Measurements from ENCODE around the gene SMIM9. TPM values are rescaled to one million over a fixed set of nuclear protein-coding genes. Genes with fewer than 3 reads are reported as not detected.
A peak's percentile ranks its signal among the peaks of the same experiment; 100 is the strongest.

SMIM9 gene
- total RNA-seq, 1 donor from 2014 or later: not detected

DNA sequence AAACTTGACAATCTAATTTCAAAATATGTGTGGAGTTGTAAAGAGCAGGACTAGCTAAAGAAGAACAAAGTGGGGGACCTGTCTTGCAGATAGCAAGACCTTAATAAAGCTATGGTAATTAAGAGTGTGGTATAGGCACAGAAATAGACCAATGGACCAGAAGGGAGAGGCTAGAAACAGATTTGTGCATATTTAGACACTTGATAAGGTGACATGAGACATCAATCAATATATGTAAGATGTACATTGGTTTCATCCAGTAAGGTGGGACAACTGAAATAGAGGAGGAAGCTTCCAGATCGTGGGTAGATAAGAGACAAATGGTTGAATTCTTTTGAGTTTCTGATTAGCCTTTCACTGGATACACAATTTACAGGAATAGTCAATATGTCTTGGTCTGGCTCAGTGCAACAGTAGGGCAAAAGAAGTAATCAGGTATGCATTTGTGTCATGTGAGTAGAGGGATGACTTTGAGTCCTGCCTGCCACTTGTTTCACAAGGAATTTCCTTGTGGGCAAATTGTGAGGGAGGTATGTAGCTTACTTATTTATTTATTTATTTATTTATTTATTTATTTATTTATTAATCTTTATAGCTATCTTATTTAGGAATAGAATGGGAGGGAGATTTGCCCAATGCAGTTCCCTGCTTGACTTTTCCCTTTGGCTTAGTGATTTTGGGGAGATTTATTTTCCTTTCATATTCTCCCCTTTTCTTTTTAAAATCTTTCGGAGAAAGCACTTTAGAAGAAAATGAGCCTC, 21.9 kb downstream of the SMIM9 start:
- Histone ChIP-seq H3K27me3 (ENCODE audit: low read depth) (no peaks in the 10 kb centered on the region), H3K9me3 (no peaks in the 10 kb centered on the region), H3K4me1 (no peaks in the 10 kb centered on the region), H3K36me3 (no peaks in the 10 kb centered on the region), H3K27ac (no peak overlapping the region), H3K4me3 (no peak overlapping the region)
- intact Hi-C loops (cut with DNase I): no loop called here
- TF ChIP-seq, protein P1, sequence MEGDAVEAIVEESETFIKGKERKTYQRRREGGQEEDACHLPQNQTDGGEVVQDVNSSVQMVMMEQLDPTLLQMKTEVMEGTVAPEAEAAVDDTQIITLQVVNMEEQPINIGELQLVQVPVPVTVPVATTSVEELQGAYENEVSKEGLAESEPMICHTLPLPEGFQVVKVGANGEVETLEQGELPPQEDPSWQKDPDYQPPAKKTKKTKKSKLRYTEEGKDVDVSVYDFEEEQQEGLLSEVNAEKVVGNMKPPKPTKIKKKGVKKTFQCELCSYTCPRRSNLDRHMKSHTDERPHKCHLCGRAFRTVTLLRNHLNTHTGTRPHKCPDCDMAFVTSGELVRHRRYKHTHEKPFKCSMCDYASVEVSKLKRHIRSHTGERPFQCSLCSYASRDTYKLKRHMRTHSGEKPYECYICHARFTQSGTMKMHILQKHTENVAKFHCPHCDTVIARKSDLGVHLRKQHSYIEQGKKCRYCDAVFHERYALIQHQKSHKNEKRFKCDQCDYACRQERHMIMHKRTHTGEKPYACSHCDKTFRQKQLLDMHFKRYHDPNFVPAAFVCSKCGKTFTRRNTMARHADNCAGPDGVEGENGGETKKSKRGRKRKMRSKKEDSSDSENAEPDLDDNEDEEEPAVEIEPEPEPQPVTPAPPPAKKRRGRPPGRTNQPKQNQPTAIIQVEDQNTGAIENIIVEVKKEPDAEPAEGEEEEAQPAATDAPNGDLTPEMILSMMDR (IDR thresholded peaks at IDR 0.05): no peak
- DNase-seq (no peak), ATAC-seq (no peak)

- peaks cover 4% of the 10 kb centered on the region for H3K4me1 ChIP-seq
- no peak overlapping the region for H3K27ac ChIP-seq
- ATAC-seq (no peak), DNase-seq (no peak)
- H3K9me3 ChIP-seq: no peaks in the 10 kb centered on the region
- TF ChIP-seq, protein P1 (IDR thresholded peaks at IDR 0.05): no peak
- intact Hi-C loops (cut with DNase I): no loop called here
- no peak overlapping the region for H3K4me3 ChIP-seq
- H3K36me3 ChIP-seq: no peaks in the 10 kb centered on the region
- no peaks in the 10 kb centered on the region for H3K27me3 ChIP-seq (ENCODE audit: low read depth)
These were observed 24.4 kb downstream of the SMIM9 start for GRCh38 chrX:154809939-154810665.

- TF ChIP-seq, protein P1 (IDR thresholded peaks at IDR 0.05): no peak
- DNase-seq: no peak
- intact Hi-C loops (cut with DNase I): no loop called here
- H3K9me3 ChIP-seq: no peaks in the 10 kb centered on the region
- H3K27ac ChIP-seq: no peak overlapping the region
- no peaks in the 10 kb centered on the region for H3K27me3 ChIP-seq (ENCODE audit: low read depth)
- H3K4me1 ChIP-seq: peaks cover 8% of the 10 kb centered on the region
- no peaks in the 10 kb centered on the region for H3K36me3 ChIP-seq
- no peak for ATAC-seq
- no peak overlapping the region for H3K4me3 ChIP-seq
These were observed 27.5 kb downstream of the SMIM9 start for GRCh38 chrX:154806837-154807501.

DNA sequence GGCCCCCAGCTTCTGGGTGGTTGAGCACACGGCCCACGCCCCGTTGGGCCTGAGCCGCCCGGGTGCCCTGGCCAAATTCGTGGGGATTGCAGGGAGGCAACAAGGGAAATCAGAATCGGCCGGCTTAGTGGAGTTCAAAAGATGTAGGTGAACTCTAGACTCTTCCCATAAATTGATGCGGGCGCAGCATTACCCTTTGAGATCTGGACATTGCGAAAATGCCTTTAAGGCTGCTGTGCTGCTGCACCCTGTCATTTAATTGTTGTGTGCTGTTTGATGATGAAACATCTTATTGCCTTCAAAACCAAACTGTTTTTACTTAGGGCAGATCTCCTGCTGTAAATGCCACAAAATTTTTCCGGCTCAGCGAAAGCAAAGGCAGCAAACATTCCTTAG, 28.8 kb downstream of the SMIM9 start:
- TF ChIP-seq, protein P1 (IDR thresholded peaks at IDR 0.05): no peak
- H3K4me3 ChIP-seq: peak overlapping the region; percentile 72
- no peaks in the 10 kb centered on the region for H3K9me3 ChIP-seq
- peaks cover 8% of the 10 kb centered on the region for H3K4me1 ChIP-seq
- ATAC-seq: no peak
- H3K36me3 ChIP-seq: no peaks in the 10 kb centered on the region
- no peak for DNase-seq
- intact Hi-C loops (cut with DNase I): no loop called here
- peak overlapping the region; percentile 46 for H3K27ac ChIP-seq
- H3K27me3 ChIP-seq (ENCODE audit: low read depth): no peaks in the 10 kb centered on the region

- TF ChIP-seq, protein P1 (IDR thresholded peaks at IDR 0.05): no peak
- peak within 1 kb of the TSS; percentile 72 for H3K4me3 ChIP-seq
- peak within 1 kb of the TSS; percentile 72 for H3K27ac ChIP-seq
- H3K4me1 ChIP-seq: peaks cover 13% of the 10 kb centered on the region
- DNase-seq (peak; percentile 83), ATAC-seq (peak; percentile 99 to 100)
- intact Hi-C loops (cut with DNase I): no loop called here
- H3K36me3 ChIP-seq: no peaks in the 10 kb centered on the region
- no peaks in the 10 kb centered on the region for H3K27me3 ChIP-seq (ENCODE audit: low read depth)
- no peaks in the 10 kb centered on the region for H3K9me3 ChIP-seq
These were observed 29.3 kb downstream of the SMIM9 start, which contains the start of gene MPP1 for GRCh38 chrX:154804957-154805695. Gene MPP1, minus strand, starts transcription at chrX:154805485. Its CDS starts 112 bp downstream, at chrX:154805373.
